DOHH2 (cell line): ENCODE results near the gene BHLHA15.

Source experiments
- H3F3A ChIP-seq: fragments of 200-600 bp; sonication (generic), shearing (Covaris generic); 2 replicates; pipeline ENCODE4 v1.6.0; 2016; ENCODE audit warnings: antibody characterized with exemption, mild to moderate bottlenecking; ENCODE audit not compliant: control insufficient read depth, insufficient read depth
- H3K27ac ChIP-seq: fragments of 200-600 bp; sonication (generic); 2 replicates; pipeline ENCODE4 v1.5.1; 2014; ENCODE audit warnings: low read depth, mild to moderate bottlenecking, low read length, moderate library complexity
- H3K27me3 ChIP-seq: fragments of 200-600 bp; sonication (generic); 2 replicates; pipeline ENCODE4 v1.6.1; 2014; ENCODE audit warnings: mild to moderate bottlenecking, low read length, mixed read lengths; ENCODE audit not compliant: control insufficient read depth
- H3K36me3 ChIP-seq: fragments of 200-600 bp; sonication (generic); 2 replicates; pipeline ENCODE4 v1.6.1; 2014; ENCODE audit warnings: mild to moderate bottlenecking, low read length, moderate library complexity, mixed read lengths; ENCODE audit not compliant: control insufficient read depth
- H3K4me1 ChIP-seq: fragments of 200-600 bp; sonication (generic); 2 replicates; pipeline ENCODE4 v1.6.1; 2014; ENCODE audit warnings: mild to moderate bottlenecking, low read length, mixed read lengths; ENCODE audit not compliant: control insufficient read depth
- H3K4me2 ChIP-seq: fragments of 200-600 bp; sonication (generic); 2 replicates; pipeline ENCODE4 v1.6.0; 2014; ENCODE audit warnings: mild to moderate bottlenecking, low read length, moderate library complexity
- H3K4me3 ChIP-seq: fragments of 200-600 bp; sonication (generic); 2 replicates; pipeline ENCODE4 v1.5.1; 2014; ENCODE audit warnings: mild to moderate bottlenecking, low read length, mixed read lengths
- H3K79me2 ChIP-seq: fragments of 200-600 bp; sonication (generic); 2 replicates; pipeline ENCODE4 v1.6.1; 2014; ENCODE audit warnings: mild to moderate bottlenecking, low read length, mixed read lengths; ENCODE audit not compliant: control insufficient read depth
- H3K9me2 ChIP-seq: fragments of 200-600 bp; sonication (generic); replicated peaks from 2 replicates; pipeline ENCODE4 v1.6.1; 2014; ENCODE audit warnings: mild to moderate bottlenecking, low read length, mixed read lengths; ENCODE audit not compliant: control insufficient read depth
- H3K9me3 ChIP-seq: fragments of 200-600 bp; sonication (generic); 2 replicates; pipeline ENCODE4 v1.6.1; 2014; ENCODE audit warnings: antibody characterized with exemption, low read length, mixed read lengths; ENCODE audit not compliant: control insufficient read depth, insufficient read depth
- H4K20me1 ChIP-seq: fragments of 200-600 bp; sonication (generic); 2 replicates; pipeline ENCODE4 v1.6.0; 2014; ENCODE audit warnings: low read depth, mild to moderate bottlenecking, antibody characterized with exemption, low read length, moderate library complexity; ENCODE audit not compliant: control insufficient read depth, insufficient read depth
- CTCF ChIP-seq: fragments of 200-600 bp; sonication (generic); IDR thresholded peaks from one replicate; pipeline ENCODE4 v1.5.1; 2014; ENCODE audit warnings: antibody characterized with exemption, mild to moderate bottlenecking, low read depth, low read length; ENCODE audit not compliant: poor library complexity, severe bottlenecking
- EZH2phosphoT487 ChIP-seq: fragments of 200-600 bp; sonication (generic); IDR thresholded peaks from 2 replicates; pipeline ENCODE4 v1.6.1; 2017; ENCODE audit warnings: borderline replicate concordance, mild to moderate bottlenecking, antibody characterized with exemption, low read length, moderate library complexity, mixed read lengths

BHLHA15 gene

GRCh38 chr7:98229991-98230745, 18.9 kb downstream of the BHLHA15 start:
- Histone ChIP-seq H3K27me3 (no peaks in the 10 kb centered on the region), H3K9me2 (no peaks in the 10 kb centered on the region), H3K79me2 (no peaks in the 10 kb centered on the region), H3K4me1 (no peaks in the 10 kb centered on the region), H3K36me3 (no peaks in the 10 kb centered on the region), H3K9me3 (no peaks in the 10 kb centered on the region), H4K20me1 (0 out of 2 replicates have a peak, but pooled peaks cover 4% of the 10 kb centered on the region), H3K4me2 (no peak overlapping the region), H3F3A (0 out of 2 replicates have a peak, but pooled peaks cover 4% of the 10 kb centered on the region), H3K27ac (no peak overlapping the region), H3K4me3 (no peak overlapping the region)
- TF ChIP-seq CTCF (peak; percentile 19), EZH2phosphoT487 (no peak)

GRCh38 chr7:98230746-98231471, 19.7 kb downstream of the BHLHA15 start:
- Histone ChIP-seq H3K27ac (no peak overlapping the region), H3K4me1 (no peaks in the 10 kb centered on the region), H3K9me3 (no peaks in the 10 kb centered on the region), H3K4me2 (no peak overlapping the region), H3K36me3 (no peaks in the 10 kb centered on the region), H3K4me3 (no peak overlapping the region), H3K79me2 (no peaks in the 10 kb centered on the region), H4K20me1 (0 out of 2 replicates have a peak, but pooled peaks cover 4% of the 10 kb centered on the region), H3K27me3 (no peaks in the 10 kb centered on the region), H3K9me2 (no peaks in the 10 kb centered on the region), H3F3A (0 out of 2 replicates have a peak, but pooled peaks cover 4% of the 10 kb centered on the region)
- no peak for TF ChIP-seq CTCF
- no peak for TF ChIP-seq EZH2phosphoT487

- H3K4me1 ChIP-seq = no peaks in the 10 kb centered on the region
- TF ChIP-seq CTCF = no peak
- TF ChIP-seq EZH2phosphoT487 = no peak
- no peak overlapping the region for H3K27ac ChIP-seq
- H3K4me3 ChIP-seq = no peak overlapping the region
- H3F3A ChIP-seq = 0 out of 2 replicates have a peak, but pooled peaks cover 4% of the 10 kb centered on the region
- no peaks in the 10 kb centered on the region for H3K27me3 ChIP-seq
- H3K9me3 ChIP-seq = no peaks in the 10 kb centered on the region
- H4K20me1 ChIP-seq = 0 out of 2 replicates have a peak, but pooled peaks cover 4% of the 10 kb centered on the region
- H3K4me2 ChIP-seq = no peak overlapping the region
- no peaks in the 10 kb centered on the region for H3K79me2 ChIP-seq
- H3K9me2 ChIP-seq = no peaks in the 10 kb centered on the region
- H3K36me3 ChIP-seq = no peaks in the 10 kb centered on the region
These were observed 20.4 kb downstream of the BHLHA15 start for GRCh38 chr7:98231493-98232262.
